DOHH2 (cell line): ENCODE results near the gene RNLS.

ENCODE experiments used
- H3F3A ChIP-seq: fragments of 200-600 bp; sonication (generic), shearing (Covaris generic); 2 replicates; pipeline ENCODE4 v1.6.0; 2016; ENCODE audit warnings: antibody characterized with exemption, mild to moderate bottlenecking; ENCODE audit not compliant: control insufficient read depth, insufficient read depth
- H3K27ac ChIP-seq: fragments of 200-600 bp; sonication (generic); 2 replicates; pipeline ENCODE4 v1.5.1; 2014; ENCODE audit warnings: low read depth, mild to moderate bottlenecking, low read length, moderate library complexity
- H3K27me3 ChIP-seq: fragments of 200-600 bp; sonication (generic); 2 replicates; pipeline ENCODE4 v1.6.1; 2014; ENCODE audit warnings: mild to moderate bottlenecking, low read length, mixed read lengths; ENCODE audit not compliant: control insufficient read depth
- H3K36me3 ChIP-seq: fragments of 200-600 bp; sonication (generic); 2 replicates; pipeline ENCODE4 v1.6.1; 2014; ENCODE audit warnings: mild to moderate bottlenecking, low read length, moderate library complexity, mixed read lengths; ENCODE audit not compliant: control insufficient read depth
- H3K4me1 ChIP-seq: fragments of 200-600 bp; sonication (generic); 2 replicates; pipeline ENCODE4 v1.6.1; 2014; ENCODE audit warnings: mild to moderate bottlenecking, low read length, mixed read lengths; ENCODE audit not compliant: control insufficient read depth
- H3K4me2 ChIP-seq: fragments of 200-600 bp; sonication (generic); 2 replicates; pipeline ENCODE4 v1.6.0; 2014; ENCODE audit warnings: mild to moderate bottlenecking, low read length, moderate library complexity
- H3K4me3 ChIP-seq: fragments of 200-600 bp; sonication (generic); 2 replicates; pipeline ENCODE4 v1.5.1; 2014; ENCODE audit warnings: mild to moderate bottlenecking, low read length, mixed read lengths
- H3K79me2 ChIP-seq: fragments of 200-600 bp; sonication (generic); 2 replicates; pipeline ENCODE4 v1.6.1; 2014; ENCODE audit warnings: mild to moderate bottlenecking, low read length, mixed read lengths; ENCODE audit not compliant: control insufficient read depth
- H3K9me2 ChIP-seq: fragments of 200-600 bp; sonication (generic); replicated peaks from 2 replicates; pipeline ENCODE4 v1.6.1; 2014; ENCODE audit warnings: mild to moderate bottlenecking, low read length, mixed read lengths; ENCODE audit not compliant: control insufficient read depth
- H3K9me3 ChIP-seq: fragments of 200-600 bp; sonication (generic); 2 replicates; pipeline ENCODE4 v1.6.1; 2014; ENCODE audit warnings: antibody characterized with exemption, low read length, mixed read lengths; ENCODE audit not compliant: control insufficient read depth, insufficient read depth
- H4K20me1 ChIP-seq: fragments of 200-600 bp; sonication (generic); 2 replicates; pipeline ENCODE4 v1.6.0; 2014; ENCODE audit warnings: low read depth, mild to moderate bottlenecking, antibody characterized with exemption, low read length, moderate library complexity; ENCODE audit not compliant: control insufficient read depth, insufficient read depth
- CTCF ChIP-seq: fragments of 200-600 bp; sonication (generic); IDR thresholded peaks from one replicate; pipeline ENCODE4 v1.5.1; 2014; ENCODE audit warnings: antibody characterized with exemption, mild to moderate bottlenecking, low read depth, low read length; ENCODE audit not compliant: poor library complexity, severe bottlenecking
- EZH2phosphoT487 ChIP-seq: fragments of 200-600 bp; sonication (generic); IDR thresholded peaks from 2 replicates; pipeline ENCODE4 v1.6.1; 2017; ENCODE audit warnings: borderline replicate concordance, mild to moderate bottlenecking, antibody characterized with exemption, low read length, moderate library complexity, mixed read lengths

RNLS gene

GRCh38 chr10:88256013-88256680, 327.0 kb downstream of the RNLS start:
- Histone ChIP-seq H3K27ac (no peak overlapping the region), H3K4me1 (peaks cover 6% of the 10 kb centered on the region), H3K9me3 (no peaks in the 10 kb centered on the region), H4K20me1 (no peaks in the 10 kb centered on the region), H3K4me3 (no peak overlapping the region), H3K27me3 (no peaks in the 10 kb centered on the region), H3K4me2 (no peak overlapping the region), H3K36me3 (no peaks in the 10 kb centered on the region), H3K79me2 (no peaks in the 10 kb centered on the region), H3K9me2 (no peaks in the 10 kb centered on the region), H3F3A (no peaks in the 10 kb centered on the region)
- TF ChIP-seq CTCF, result no peak
- no peak for TF ChIP-seq EZH2phosphoT487

GRCh38 chr10:88254091-88254490, 329.0 kb downstream of the RNLS start:
- Histone ChIP-seq H3K4me2 (no peak overlapping the region), H3K79me2 (no peaks in the 10 kb centered on the region), H3K4me3 (no peak overlapping the region), H3K36me3 (no peaks in the 10 kb centered on the region), H3F3A (no peaks in the 10 kb centered on the region), H4K20me1 (no peaks in the 10 kb centered on the region), H3K27ac (no peak overlapping the region), H3K27me3 (no peaks in the 10 kb centered on the region), H3K4me1 (no peaks in the 10 kb centered on the region), H3K9me2 (no peaks in the 10 kb centered on the region), H3K9me3 (no peaks in the 10 kb centered on the region)
- TF ChIP-seq EZH2phosphoT487 (no peak), CTCF (no peak)

GRCh38 chr10:88253622-88254021, 329.5 kb downstream of the RNLS start:
- H3K4me1 ChIP-seq, result no peaks in the 10 kb centered on the region
- no peak overlapping the region for H3K4me3 ChIP-seq
- H4K20me1 ChIP-seq, result no peaks in the 10 kb centered on the region
- no peaks in the 10 kb centered on the region for H3K36me3 ChIP-seq
- H3F3A ChIP-seq, result no peaks in the 10 kb centered on the region
- H3K9me3 ChIP-seq, result no peaks in the 10 kb centered on the region
- TF ChIP-seq CTCF (no peak), EZH2phosphoT487 (no peak)
- H3K79me2 ChIP-seq, result no peaks in the 10 kb centered on the region
- H3K27ac ChIP-seq, result no peak overlapping the region
- no peaks in the 10 kb centered on the region for H3K9me2 ChIP-seq
- H3K27me3 ChIP-seq, result no peaks in the 10 kb centered on the region
- no peak overlapping the region for H3K4me2 ChIP-seq
